Fibroblast of skin of left quadriceps (primary cell): ENCODE results near the gene UTS2.

Experiments used
- DNase-seq, 2 experiments: peaks; one replicate each; pipeline ENCODE4 v3.0.0-alpha.2; 2013; ENCODE audit warnings: low read depth in 2 of 2

Gene UTS2

GRCh38 chr1:7863756-7864328 is 11.0 kb upstream of the UTS2 start:
- DNase-seq: no peak

GRCh38 chr1:7862211-7863060 is 9.6 kb upstream of the UTS2 start:
- no peak for DNase-seq

DNA sequence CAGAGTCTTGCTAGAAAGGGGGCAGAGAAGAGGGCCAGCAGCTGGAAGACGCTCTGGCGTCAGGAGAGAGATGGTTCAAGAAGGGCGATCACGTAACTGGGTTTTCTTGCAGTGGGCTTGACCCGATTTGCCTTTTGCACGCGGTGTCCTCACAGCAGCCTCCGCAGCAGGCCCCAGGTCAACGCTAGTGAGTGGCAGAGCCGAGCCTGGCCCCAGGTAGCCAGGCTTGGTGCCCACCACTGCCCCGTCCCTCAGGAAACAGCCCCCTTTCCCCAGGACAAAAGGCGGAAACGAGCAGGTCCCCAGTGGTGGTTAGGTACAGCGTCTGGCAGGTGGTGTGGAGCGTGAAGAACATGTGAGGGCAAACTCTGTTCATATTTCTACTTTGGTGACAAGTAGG is 8.6 kb upstream of the UTS2 start:
- no peak for DNase-seq

DNA sequence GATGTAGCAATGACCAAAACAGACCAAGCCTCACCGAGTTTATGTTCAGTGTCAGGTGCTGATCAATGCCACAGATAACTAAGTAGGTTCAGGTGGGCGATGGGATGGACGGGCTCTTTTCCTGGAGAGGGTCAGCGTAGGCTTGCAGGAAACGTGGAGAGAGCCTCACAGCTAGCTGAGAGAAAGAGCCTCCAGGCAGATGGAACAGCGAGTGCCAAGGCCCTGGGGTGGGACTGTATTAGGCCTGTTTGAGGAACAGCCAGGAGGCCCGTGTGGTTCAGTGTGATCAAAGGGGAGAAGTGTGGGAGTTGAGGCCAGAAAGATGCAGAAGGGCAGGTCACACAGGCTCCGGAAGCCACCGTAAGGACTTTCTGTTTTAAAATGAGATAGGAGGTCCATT is 7.3 kb upstream of the UTS2 start:
- no peak for DNase-seq

- no peak for DNase-seq
Measured at GRCh38 chr1:7859406-7859805, 6.5 kb upstream of the UTS2 start.

- no peak for DNase-seq
Measured at GRCh38 chr1:7857985-7858384, 5.1 kb upstream of the UTS2 start.

DNA sequence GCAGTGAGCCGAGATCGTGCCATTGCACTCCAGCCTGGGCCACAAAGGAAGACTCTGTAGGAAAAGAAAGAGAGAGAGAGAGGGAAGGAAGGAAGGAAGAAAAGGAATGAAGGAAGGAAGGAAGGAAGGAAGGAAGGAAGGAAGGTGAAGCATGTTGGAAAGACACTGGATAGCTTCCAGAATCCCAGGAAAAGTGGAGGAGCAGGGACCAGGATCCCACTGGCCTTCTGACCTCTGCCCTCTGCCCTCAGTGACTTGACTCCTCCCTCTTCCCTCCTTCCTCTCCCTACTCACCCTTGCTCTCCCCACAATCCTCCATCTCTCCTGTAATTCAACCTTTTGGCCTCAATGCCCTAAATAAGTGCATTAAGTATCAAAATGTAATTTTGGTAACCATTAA is 4.1 kb upstream of the UTS2 start:
- no peak for DNase-seq

- no peak for DNase-seq
Measured at GRCh38 chr1:7856345-7856744, 3.5 kb upstream of the UTS2 start.

- no peak for DNase-seq
Measured at GRCh38 chr1:7853684-7854026, 790 bp upstream of the UTS2 start.

DNA sequence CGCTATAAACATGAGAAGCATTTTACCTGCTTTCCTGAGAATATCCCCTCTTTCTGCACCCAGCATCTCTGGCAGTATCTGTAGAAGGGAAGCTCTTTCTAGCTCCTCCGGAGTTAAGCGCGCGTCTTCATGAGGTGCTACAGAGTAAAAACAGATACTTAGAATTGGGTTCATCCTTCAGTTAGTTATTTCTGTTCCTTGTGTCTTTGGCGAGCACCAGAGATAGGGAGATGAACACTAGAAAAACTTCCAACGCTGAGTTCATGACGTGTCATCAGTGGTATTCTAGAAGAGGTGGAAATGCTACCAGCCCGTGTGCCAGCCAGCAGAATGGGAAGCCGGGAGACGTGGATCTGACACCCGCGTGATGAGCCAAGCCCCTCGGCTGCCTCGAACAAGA is 2.1 kb downstream of the UTS2 start:
- DNase-seq: no peak

DNA sequence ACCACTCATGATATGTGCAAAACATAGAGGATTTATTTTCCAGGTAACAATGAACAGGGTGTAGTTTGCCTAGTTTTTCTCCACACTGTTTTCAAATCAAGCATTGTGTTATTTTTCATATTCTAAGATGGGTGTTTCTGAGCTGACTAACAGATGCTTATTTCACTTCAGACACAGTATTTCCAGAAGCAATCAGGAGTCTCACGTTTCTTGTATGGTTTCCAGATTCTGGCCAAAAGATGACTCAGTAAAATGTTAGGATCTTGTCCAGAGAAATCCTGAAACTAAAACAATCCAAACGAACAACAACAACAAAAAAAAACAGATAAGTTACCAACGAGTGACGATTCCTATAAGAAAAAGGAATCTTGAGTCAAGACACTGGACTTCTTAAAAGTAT is 5.3 kb downstream of the UTS2 start:
- peak; percentile 28 to 30 for DNase-seq

DNA sequence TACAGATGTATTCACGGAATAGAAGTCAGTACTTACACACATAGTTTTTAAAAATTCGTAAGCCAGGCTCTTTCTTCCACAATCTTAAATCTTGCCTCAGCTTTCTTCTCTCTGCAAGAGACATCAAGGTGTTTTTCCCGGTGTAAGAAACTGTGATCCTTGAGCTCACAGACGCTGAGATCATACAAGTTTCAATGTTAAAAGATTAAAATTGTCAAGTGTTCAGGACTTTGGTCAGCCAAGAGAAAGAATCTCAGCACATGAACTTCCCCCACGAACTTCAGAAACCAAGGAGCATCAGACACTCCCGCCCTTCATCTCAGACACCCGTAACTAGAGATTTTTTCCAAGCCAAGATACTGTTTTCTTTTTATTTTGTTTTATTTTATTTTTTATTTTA is 6.2 kb downstream of the UTS2 start:
- no peak for DNase-seq

DNA sequence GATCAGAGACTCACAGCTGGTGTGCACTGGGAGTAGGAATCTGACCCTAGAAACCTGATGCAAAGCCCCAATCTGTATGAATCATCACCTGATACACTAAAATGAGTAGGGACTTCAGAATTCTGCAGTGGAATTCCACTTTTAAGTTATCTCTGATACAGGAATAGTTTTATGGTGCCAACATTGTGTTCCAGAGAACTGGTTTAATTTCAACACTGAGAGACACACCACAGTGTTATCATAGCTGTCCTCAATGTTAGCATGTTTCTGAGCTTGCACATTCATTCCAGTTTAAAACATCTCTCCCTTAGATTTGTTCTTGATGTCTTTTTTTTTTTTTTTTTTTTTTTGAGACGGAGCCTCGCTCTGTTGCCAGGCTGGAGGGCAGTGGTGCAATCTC is 7.1 kb downstream of the UTS2 start:
- no peak for DNase-seq

DNA sequence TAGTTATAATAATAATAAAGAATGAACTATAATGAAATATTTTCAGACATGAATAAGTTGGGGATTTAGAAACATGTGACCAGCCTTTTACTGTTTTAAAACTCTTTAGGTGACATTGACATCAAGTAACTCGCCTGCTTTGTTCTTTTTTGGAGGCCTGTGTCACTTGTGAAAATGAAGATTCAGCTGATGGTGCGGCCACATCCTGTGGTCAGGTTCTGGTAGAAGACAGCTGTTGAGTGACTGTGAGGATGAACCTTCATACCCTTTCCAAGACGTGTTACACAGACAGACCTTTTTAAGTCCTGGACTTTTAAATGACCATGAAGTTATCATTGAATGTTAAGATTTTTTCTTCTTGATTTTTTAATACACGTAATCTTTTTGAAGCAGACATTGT is 10.3 kb downstream of the UTS2 start:
- no peak for DNase-seq

- no peak for DNase-seq
Measured at GRCh38 chr1:7839526-7839925, 13.3 kb downstream of the UTS2 start.

- no peak for DNase-seq
Measured at GRCh38 chr1:7838714-7839113, 14.2 kb downstream of the UTS2 start.

GRCh38 chr1:7833035-7833434 is 19.8 kb downstream of the UTS2 start:
- DNase-seq: no peak

DNA sequence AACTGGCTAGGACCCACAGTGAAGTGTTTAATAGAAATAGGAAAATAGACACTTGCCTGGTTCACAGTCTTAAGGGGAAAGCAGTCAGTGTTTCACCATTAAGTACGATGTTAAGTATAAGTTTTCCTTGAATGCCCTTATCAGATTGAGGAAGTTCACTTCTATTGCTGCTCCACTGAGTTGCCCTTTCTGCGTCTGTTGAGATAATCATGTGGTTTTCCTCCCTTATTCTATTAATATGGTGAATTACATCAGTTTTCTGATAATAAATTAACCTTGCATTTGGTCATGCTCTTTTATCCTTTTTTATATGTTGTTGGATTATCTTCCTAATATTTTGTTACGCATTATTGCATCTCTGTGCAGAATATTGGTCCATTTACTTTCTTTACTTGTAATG is 21.4 kb downstream of the UTS2 start:
- no peak for DNase-seq

DNA sequence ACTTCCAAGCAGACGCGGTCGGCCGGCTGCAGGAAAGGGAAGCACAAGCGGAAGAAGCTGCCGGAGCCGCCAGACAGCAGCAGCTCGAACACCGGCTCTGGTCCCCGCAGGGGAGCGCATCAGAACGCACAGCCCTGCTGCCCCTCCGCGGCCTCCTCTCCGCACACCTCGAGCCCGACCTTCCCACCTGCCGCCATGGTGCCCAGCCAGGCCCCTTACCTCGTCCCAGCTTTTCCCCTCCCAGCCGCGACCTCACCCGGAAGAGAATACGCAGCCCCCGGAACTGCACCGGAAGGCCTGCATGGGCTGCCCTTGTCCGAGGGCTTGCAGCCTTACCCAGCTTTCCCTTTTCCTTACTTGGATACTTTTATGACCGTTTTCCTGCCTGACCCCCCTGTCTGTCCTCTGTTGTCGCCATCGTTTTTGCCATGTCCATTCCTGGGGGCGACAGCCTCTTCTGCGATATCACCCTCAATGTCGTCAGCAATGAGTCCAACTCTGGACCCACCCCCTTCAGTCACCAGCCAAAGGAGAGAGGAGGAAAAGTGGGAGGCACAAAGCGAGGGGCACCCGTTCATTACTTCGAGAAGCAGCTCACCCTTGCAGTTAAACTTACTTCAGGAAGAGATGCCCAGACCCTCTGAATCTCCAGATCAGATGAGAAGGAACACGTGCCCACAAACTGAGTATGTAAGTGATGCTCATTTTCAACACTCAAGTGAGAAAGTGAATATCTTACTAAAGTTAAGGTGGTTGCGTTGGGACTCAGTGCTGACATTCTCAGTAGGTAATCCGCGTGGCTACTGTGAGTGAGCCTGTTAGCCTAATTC is 25.5 kb downstream of the UTS2 start:
- DNase-seq: no peak

DNA sequence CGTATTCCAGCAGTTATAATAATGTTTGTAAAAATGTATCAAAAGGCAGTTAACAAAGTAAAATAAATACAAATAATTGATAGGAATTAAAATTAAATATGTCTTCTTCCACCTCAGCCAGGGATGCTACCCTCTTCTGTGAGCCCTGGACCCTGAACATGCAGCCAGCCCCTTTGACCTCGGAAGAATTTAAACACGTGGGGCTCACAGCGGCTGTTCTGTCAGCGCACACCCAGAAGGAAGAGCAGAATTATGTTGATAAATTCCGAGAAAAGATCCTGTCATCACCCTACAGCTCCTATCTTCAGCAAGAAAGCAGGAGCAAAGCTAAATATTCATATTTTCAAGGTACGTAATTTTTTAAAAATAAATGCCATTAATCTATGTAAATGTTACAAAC is 26.5 kb downstream of the UTS2 start:
- DNase-seq: no peak

- DNase-seq: no peak
Measured at GRCh38 chr1:7824701-7825100, 28.2 kb downstream of the UTS2 start.

DNA sequence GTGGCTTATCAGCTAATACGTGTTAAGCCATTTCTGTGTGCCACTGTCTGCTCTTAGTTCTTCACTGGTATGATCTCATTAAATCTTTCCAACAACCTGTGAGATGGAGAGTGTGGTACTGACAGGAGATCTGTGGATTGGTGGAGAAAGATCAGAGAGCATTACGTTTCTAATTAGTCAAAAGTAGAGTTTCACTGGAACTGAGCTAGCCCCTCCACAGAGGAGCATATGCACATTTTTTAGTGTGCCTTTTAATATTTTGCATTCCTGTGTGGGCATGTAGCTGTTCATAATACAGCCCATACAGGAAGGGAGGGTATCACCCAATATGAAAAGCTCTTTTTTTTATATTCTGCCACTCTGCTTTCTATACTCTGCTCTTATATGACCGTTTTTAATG is 31.6 kb downstream of the UTS2 start:
- no peak for DNase-seq
